OCI-LY3 (cell line): ENCODE measurements around the gene DIP2C.
"Not testable (repeated sequence)": the region's sequence is repeated elsewhere in the genome, so short reads cannot be mapped to it uniquely, and the experiment has no call there.

Source experiments
- H2AFZ ChIP-seq: fragments of 200-600, 300-600 bp; shearing (Covaris generic); 2 replicates; pipeline ENCODE4 v1.6.0; 2014; ENCODE audit warnings: antibody characterized with exemption, low read depth, low read length
- H3K27ac ChIP-seq: fragments of 200-600, 300-600 bp; sonication (generic); 2 replicates; pipeline ENCODE4 v1.5.1; 2014; ENCODE audit warnings: mild to moderate bottlenecking, low read length, moderate library complexity, mixed read lengths
- H3K27me3 ChIP-seq: fragments of 200-600, 300-600 bp; sonication (generic); 2 replicates; pipeline ENCODE4 v1.6.1; 2014; ENCODE audit warnings: low read depth, low read length, mixed read lengths
- H3K36me3 ChIP-seq: fragments of 200-600, 300-600 bp; sonication (generic); replicated peaks from 2 replicates; pipeline ENCODE3; 2014; ENCODE audit warnings: low read depth, low read length, mixed read lengths
- H3K4me1 ChIP-seq: fragments of 300-600, 200-600 bp; sonication (generic); 2 replicates; pipeline ENCODE4 v1.6.1; 2014; ENCODE audit warnings: low read length, mixed read lengths
- H3K4me2 ChIP-seq: fragments of 200-600, 300-600 bp; sonication (generic); 2 replicates; pipeline ENCODE4 v1.6.1; 2014; ENCODE audit warnings: low read length, mixed read lengths
- H3K4me3 ChIP-seq: fragments of 300-600, 200-600 bp; sonication (generic); 2 replicates; pipeline ENCODE4 v1.5.1; 2014; ENCODE audit warnings: antibody characterized with exemption, mild to moderate bottlenecking, low read length, moderate library complexity
- H3K79me2 ChIP-seq: fragments of 300-600, 200-600 bp; shearing (Covaris generic); 2 replicates; pipeline ENCODE4 v1.6.1; 2014; ENCODE audit warnings: mild to moderate bottlenecking, low read length, mixed read lengths
- H3K9ac ChIP-seq: fragments of 300-600, 200-600 bp; shearing (Covaris generic); 2 replicates; pipeline ENCODE4 v1.6.0; 2014; ENCODE audit warnings: mild to moderate bottlenecking, low read length, moderate library complexity
- H3K9me3 ChIP-seq: fragments of 200-600, 300-600 bp; shearing (Covaris generic); 2 replicates; pipeline ENCODE4 v1.6.1; 2014; ENCODE audit warnings: low read length, mixed read lengths; ENCODE audit not compliant: insufficient read depth
- H4K20me1 ChIP-seq: fragments of 200-600, 300-600 bp; sonication (generic); 2 replicates; pipeline ENCODE4 v1.6.1; 2016; ENCODE audit warnings: low read length, mixed read lengths; ENCODE audit not compliant: insufficient read depth
- CTCF ChIP-seq: fragments of 200-600, 300-600 bp; sonication (generic); IDR thresholded peaks from 2 replicates; pipeline ENCODE4 v1.5.1; 2014; ENCODE audit warnings: antibody characterized with exemption, low read length, low read depth
- EZH2phosphoT487 ChIP-seq: fragments of 200-600 bp; shearing (Covaris generic); IDR thresholded peaks from 2 replicates; pipeline ENCODE4 v1.6.1; 2018; ENCODE audit warnings: antibody characterized with exemption, mixed run types, low read depth

The DIP2C gene

GRCh38 chr10:586151-586550 is 103.3 kb downstream of the DIP2C start:
- no peaks in the 10 kb centered on the region for H3K9me3 ChIP-seq
- H3K4me1 ChIP-seq: no peaks in the 10 kb centered on the region
- H4K20me1 ChIP-seq: no peaks in the 10 kb centered on the region
- no peaks in the 10 kb centered on the region for H3K79me2 ChIP-seq
- no peak overlapping the region for H3K4me2 ChIP-seq
- H3K27ac ChIP-seq: no peak overlapping the region
- H3K4me3 ChIP-seq: no peak overlapping the region
- H2AFZ ChIP-seq: no peak overlapping the region
- H3K27me3 ChIP-seq: no peaks in the 10 kb centered on the region; the same call in 1 of the 2 replicates
- no peaks in the 10 kb centered on the region for H3K36me3 ChIP-seq
- no peak overlapping the region for H3K9ac ChIP-seq
- TF ChIP-seq CTCF (no peak), EZH2phosphoT487 (no peak)

- Histone ChIP-seq H3K4me3 (no peak overlapping the region), H4K20me1 (no peaks in the 10 kb centered on the region), H3K79me2 (no peaks in the 10 kb centered on the region), H3K9me3 (no peaks in the 10 kb centered on the region), H2AFZ (no peak overlapping the region), H3K4me2 (no peak overlapping the region), H3K36me3 (no peaks in the 10 kb centered on the region), H3K27me3 (no peaks in the 10 kb centered on the region; the same call in 1 of the 2 replicates), H3K4me1 (no peaks in the 10 kb centered on the region), H3K9ac (no peak overlapping the region), H3K27ac (no peak overlapping the region)
- TF ChIP-seq CTCF (no peak), EZH2phosphoT487 (no peak)
Observed at GRCh38 chr10:585502-585901, 104.0 kb downstream of the DIP2C start.

GRCh38 chr10:584497-585290 is 104.8 kb downstream of the DIP2C start:
- not testable (repeated sequence) for H3K27me3 ChIP-seq, H3K4me3 ChIP-seq, H3K4me2 ChIP-seq, H3K27ac ChIP-seq, H3K36me3 ChIP-seq, H3K79me2 ChIP-seq, H2AFZ ChIP-seq, H4K20me1 ChIP-seq, H3K4me1 ChIP-seq, H3K9me3 ChIP-seq, H3K9ac ChIP-seq

- H3K9me3 ChIP-seq: no peaks in the 10 kb centered on the region
- no peak overlapping the region for H2AFZ ChIP-seq
- H3K4me2 ChIP-seq: no peak overlapping the region
- no peaks in the 10 kb centered on the region for H3K4me1 ChIP-seq
- no peak overlapping the region for H3K4me3 ChIP-seq
- H4K20me1 ChIP-seq: no peaks in the 10 kb centered on the region
- H3K36me3 ChIP-seq: no peaks in the 10 kb centered on the region
- no peaks in the 10 kb centered on the region for H3K27me3 ChIP-seq
- TF ChIP-seq EZH2phosphoT487 (no peak), CTCF (no peak)
- no peak overlapping the region for H3K27ac ChIP-seq
- no peaks in the 10 kb centered on the region for H3K79me2 ChIP-seq
- no peak overlapping the region for H3K9ac ChIP-seq
Observed at GRCh38 chr10:583433-583832, 106.0 kb downstream of the DIP2C start.
